Measurements from ENCODE around the gene PLP2. TPM values are rescaled to one million over a fixed set of nuclear protein-coding genes. Genes with fewer than 3 reads are reported as not detected.

The PLP2 gene
- total and polyA plus RNA-seq, 3 experiments from 2014 or later, result 95.2 to 160 (median 98.1) TPM

DNA sequence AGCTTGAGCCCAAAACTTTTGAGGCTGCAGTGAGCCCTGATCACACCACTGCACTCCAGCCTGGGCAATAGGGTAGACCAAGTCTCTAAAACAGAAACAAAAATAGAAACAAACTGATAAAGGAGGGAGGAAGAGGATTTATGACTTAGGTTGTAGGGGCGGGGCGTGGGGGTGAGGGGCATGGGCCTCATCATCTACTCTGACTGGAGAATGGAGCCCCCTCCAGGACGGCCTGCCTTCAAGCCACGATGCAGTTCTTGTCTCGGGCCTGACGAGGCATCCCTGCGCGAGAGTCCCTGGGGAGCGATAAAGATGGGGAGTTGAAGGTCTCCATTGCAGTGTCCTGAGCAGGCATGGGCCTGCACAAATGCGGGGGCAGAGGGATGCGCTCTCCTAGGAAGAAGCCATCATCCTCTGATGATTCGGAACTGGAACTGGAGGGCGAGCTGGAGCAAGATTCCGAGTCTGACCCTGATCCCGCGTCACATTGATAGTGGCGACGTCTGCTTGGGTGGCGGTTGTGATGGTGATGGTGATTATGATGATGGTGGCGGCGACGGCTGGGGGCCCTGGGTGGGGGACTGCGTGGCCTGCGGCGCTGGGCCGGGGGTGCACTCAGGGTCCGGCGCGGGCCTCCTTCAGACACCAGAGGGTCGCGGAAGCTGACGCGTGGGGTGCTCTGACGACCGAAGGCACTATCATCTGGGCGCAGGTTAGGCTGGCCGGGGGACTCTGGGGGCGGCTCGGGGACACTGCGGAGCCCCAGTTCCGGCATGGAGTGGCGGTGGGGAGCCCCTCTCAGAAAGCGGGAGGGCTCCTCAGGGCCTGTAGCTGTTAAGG lies 4.0 kb downstream of the PLP2 start:
- H3K4me3 Mint-ChIP-seq, result peak overlapping the region in 1 of 7 donors; percentile 42
- Histone ChIP-seq H3K4me1 (ENCODE audit: insufficient read depth, low read length) (peaks cover 7% of the 10 kb centered on the region), H3K27me3 (ENCODE audit: insufficient read depth, low read length, poor library complexity, severe bottlenecking) (no peaks in the 10 kb centered on the region), H3K4me3 (ENCODE audit: low read length) (no peak overlapping the region), H3K36me3 (ENCODE audit: insufficient read depth, low read length) (peaks cover 3% of the 10 kb centered on the region), H3K9me3 (ENCODE audit: low read length) (no peaks in the 10 kb centered on the region), H3K27ac (ENCODE audit: low read depth, low read length) (no peak overlapping the region)
- no peak for DNase-seq
- CTCF ChIA-PET, result interaction anchor here (0.7 to 1.4 kb wide), 2 partner anchors 17 to 20 kb away, joined by 3 to 4 read pairs; no protein-coding TSS in a partner anchor
- POLR2A ChIA-PET, result no interaction called here
- peak overlapping the region in 4 of 8 donors; percentile 50 to 82 (median 70) for H3K27ac Mint-ChIP-seq
- H3K27me3 Mint-ChIP-seq, result no peaks in the 10 kb centered on the region
- H3K36me3 Mint-ChIP-seq, result peaks cover 0 to 52% (median 12%) of the 10 kb centered on the region in 3 donors
- H3K4me1 Mint-ChIP-seq, result peaks cover 8 to 15% (median 8%) of the 10 kb centered on the region in 3 donors
- no peaks in the 10 kb centered on the region for H3K9me3 Mint-ChIP-seq

- ChIA-PET CTCF (interaction anchor here (0.7 to 2.1 kb wide), 4 partner anchors 10 to 21 kb away, joined by 3 to 11 read pairs (median 4); no protein-coding TSS in a partner anchor), POLR2A (no interaction called here)
- Histone ChIP-seq H3K27ac (ENCODE audit: low read depth, low read length) (no peak overlapping the region), H3K4me3 (ENCODE audit: low read length) (no peak overlapping the region), H3K27me3 (ENCODE audit: insufficient read depth, low read length, poor library complexity, severe bottlenecking) (no peaks in the 10 kb centered on the region), H3K9me3 (ENCODE audit: low read length) (no peaks in the 10 kb centered on the region), H3K36me3 (ENCODE audit: insufficient read depth, low read length) (peaks cover 3% of the 10 kb centered on the region), H3K4me1 (ENCODE audit: insufficient read depth, low read length) (peaks cover 7% of the 10 kb centered on the region)
- peak overlapping the region in 3 of 7 donors; percentile 18 to 30 (median 24) for H3K4me3 Mint-ChIP-seq
- H3K27me3 Mint-ChIP-seq, result no peaks in the 10 kb centered on the region
- H3K36me3 Mint-ChIP-seq, result peaks cover 0 to 56% (median 12%) of the 10 kb centered on the region in 3 donors
- H3K4me1 Mint-ChIP-seq, result peaks cover 8 to 15% (median 8%) of the 10 kb centered on the region in 3 donors
- DNase-seq, result no peak
- peak overlapping the region in 3 of 8 donors; percentile 47 to 74 (median 70) for H3K27ac Mint-ChIP-seq
- no peaks in the 10 kb centered on the region for H3K9me3 Mint-ChIP-seq
Observed at GRCh38 chrX:49176421-49177326, 5.0 kb downstream of the PLP2 start.

- peaks cover 3% of the 10 kb centered on the region for H3K36me3 ChIP-seq (ENCODE audit: insufficient read depth, low read length)
- Mint-ChIP-seq H3K27ac (peak overlapping the region in 6 of 8 donors; percentile 16 to 82 (median 72)), H3K4me1 (peaks cover 8 to 15% (median 8%) of the 10 kb centered on the region in 3 donors), H3K36me3 (peaks cover 3 to 59% (median 15%) of the 10 kb centered on the region in 3 donors), H3K27me3 (no peaks in the 10 kb centered on the region), H3K9me3 (no peaks in the 10 kb centered on the region), H3K4me3 (no peak overlapping the region)
- CTCF ChIA-PET, result interaction anchor here (1.3 to 2.1 kb wide), 3 partner anchors 11 to 15 kb away, joined by 4 to 11 read pairs (median 5); no protein-coding TSS in a partner anchor
- H3K27me3 ChIP-seq (ENCODE audit: insufficient read depth, low read length, poor library complexity, severe bottlenecking), result no peaks in the 10 kb centered on the region
- DNase-seq, result no peak
- peaks cover 7% of the 10 kb centered on the region for H3K4me1 ChIP-seq (ENCODE audit: insufficient read depth, low read length)
- H3K9me3 ChIP-seq (ENCODE audit: low read length), result no peaks in the 10 kb centered on the region
- H3K4me3 ChIP-seq (ENCODE audit: low read length), result no peak overlapping the region
- POLR2A ChIA-PET, result no interaction called here
- H3K27ac ChIP-seq (ENCODE audit: low read depth, low read length), result no peak overlapping the region
Observed at GRCh38 chrX:49177338-49177833, 5.7 kb downstream of the PLP2 start.

GRCh38 chrX:49177873-49178480 lies 6.3 kb downstream of the PLP2 start:
- no peak for DNase-seq
- peaks cover 3 to 10% (median 4%) of the 10 kb centered on the region in 3 donors for H3K4me1 Mint-ChIP-seq
- CTCF ChIA-PET, result interaction anchor here (1.3 to 2.1 kb wide), 2 partner anchors 12 to 13 kb away, joined by 5 to 11 read pairs; no protein-coding TSS in a partner anchor
- H3K27me3 ChIP-seq (ENCODE audit: insufficient read depth, low read length, poor library complexity, severe bottlenecking), result no peaks in the 10 kb centered on the region
- H3K27ac Mint-ChIP-seq, result peak overlapping the region in 4 of 8 donors; percentile 16 to 82 (median 74)
- no peaks in the 10 kb centered on the region for H3K9me3 ChIP-seq (ENCODE audit: low read length)
- H3K27me3 Mint-ChIP-seq, result no peaks in the 10 kb centered on the region
- H3K36me3 ChIP-seq (ENCODE audit: insufficient read depth, low read length), result peaks cover 3% of the 10 kb centered on the region
- H3K4me3 Mint-ChIP-seq, result no peak overlapping the region
- H3K36me3 Mint-ChIP-seq, result peaks cover 3 to 63% (median 16%) of the 10 kb centered on the region in 3 donors
- H3K27ac ChIP-seq (ENCODE audit: low read depth, low read length), result no peak overlapping the region
- no peaks in the 10 kb centered on the region for H3K9me3 Mint-ChIP-seq
- POLR2A ChIA-PET, result no interaction called here
- no peak overlapping the region for H3K4me3 ChIP-seq (ENCODE audit: low read length)
- peaks cover 2% of the 10 kb centered on the region for H3K4me1 ChIP-seq (ENCODE audit: insufficient read depth, low read length)

DNA sequence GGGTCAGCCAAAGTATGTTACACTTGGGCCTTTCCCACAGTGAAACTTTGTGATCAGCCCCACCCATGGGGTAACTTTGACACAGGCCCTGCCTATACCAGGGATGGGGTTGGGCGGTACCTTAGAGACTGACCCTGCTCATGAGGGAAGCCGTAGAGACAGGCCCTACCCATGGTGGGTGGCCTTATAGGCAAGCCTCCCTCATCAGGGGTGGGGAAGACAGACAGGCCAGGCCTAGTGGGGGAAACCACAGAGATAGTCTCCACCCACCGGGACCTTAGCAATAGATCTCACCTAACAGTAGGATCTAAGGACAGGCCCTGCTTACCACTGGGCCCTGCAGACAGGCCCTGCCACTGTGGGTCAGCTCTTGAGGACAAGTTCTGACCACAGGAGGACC lies 6.8 kb downstream of the PLP2 start:
- Histone ChIP-seq H3K36me3 (ENCODE audit: insufficient read depth, low read length) (no peaks in the 10 kb centered on the region), H3K4me3 (ENCODE audit: low read length) (no peak overlapping the region), H3K27me3 (ENCODE audit: insufficient read depth, low read length, poor library complexity, severe bottlenecking) (no peaks in the 10 kb centered on the region), H3K4me1 (ENCODE audit: insufficient read depth, low read length) (no peaks in the 10 kb centered on the region), H3K9me3 (ENCODE audit: low read length) (no peaks in the 10 kb centered on the region), H3K27ac (ENCODE audit: low read depth, low read length) (no peak overlapping the region)
- ChIA-PET CTCF (no interaction called here), POLR2A (no interaction called here)
- peaks cover 0 to 7% (median 0%) of the 10 kb centered on the region in 3 donors for H3K4me1 Mint-ChIP-seq
- H3K27ac Mint-ChIP-seq, result no peak overlapping the region
- no peaks in the 10 kb centered on the region for H3K27me3 Mint-ChIP-seq
- no peak for DNase-seq
- peaks cover 3 to 64% (median 16%) of the 10 kb centered on the region in 3 donors for H3K36me3 Mint-ChIP-seq
- H3K9me3 Mint-ChIP-seq, result no peaks in the 10 kb centered on the region
- H3K4me3 Mint-ChIP-seq, result peak overlapping the region in 1 of 7 donors; percentile 13

GRCh38 chrX:49179358-49179757 lies 7.7 kb downstream of the PLP2 start:
- Histone ChIP-seq H3K4me1 (ENCODE audit: insufficient read depth, low read length) (no peaks in the 10 kb centered on the region), H3K27ac (ENCODE audit: low read depth, low read length) (no peak overlapping the region), H3K9me3 (ENCODE audit: low read length) (no peaks in the 10 kb centered on the region), H3K36me3 (ENCODE audit: insufficient read depth, low read length) (no peaks in the 10 kb centered on the region), H3K4me3 (ENCODE audit: low read length) (no peak overlapping the region), H3K27me3 (ENCODE audit: insufficient read depth, low read length, poor library complexity, severe bottlenecking) (no peaks in the 10 kb centered on the region)
- Mint-ChIP-seq H3K9me3 (no peaks in the 10 kb centered on the region), H3K36me3 (peaks cover 3 to 60% (median 16%) of the 10 kb centered on the region in 3 donors), H3K4me1 (peaks cover 0 to 12% (median 3%) of the 10 kb centered on the region in 3 donors), H3K4me3 (no peak overlapping the region), H3K27me3 (no peaks in the 10 kb centered on the region), H3K27ac (peak overlapping the region in 1 of 8 donors; percentile 31)
- CTCF ChIA-PET, result interaction anchor here (1.3 to 1.6 kb wide), 2 partner anchors 12 to 16 kb away, joined by 4 to 5 read pairs; no protein-coding TSS in a partner anchor
- no peak for DNase-seq
- POLR2A ChIA-PET, result no interaction called here

DNA sequence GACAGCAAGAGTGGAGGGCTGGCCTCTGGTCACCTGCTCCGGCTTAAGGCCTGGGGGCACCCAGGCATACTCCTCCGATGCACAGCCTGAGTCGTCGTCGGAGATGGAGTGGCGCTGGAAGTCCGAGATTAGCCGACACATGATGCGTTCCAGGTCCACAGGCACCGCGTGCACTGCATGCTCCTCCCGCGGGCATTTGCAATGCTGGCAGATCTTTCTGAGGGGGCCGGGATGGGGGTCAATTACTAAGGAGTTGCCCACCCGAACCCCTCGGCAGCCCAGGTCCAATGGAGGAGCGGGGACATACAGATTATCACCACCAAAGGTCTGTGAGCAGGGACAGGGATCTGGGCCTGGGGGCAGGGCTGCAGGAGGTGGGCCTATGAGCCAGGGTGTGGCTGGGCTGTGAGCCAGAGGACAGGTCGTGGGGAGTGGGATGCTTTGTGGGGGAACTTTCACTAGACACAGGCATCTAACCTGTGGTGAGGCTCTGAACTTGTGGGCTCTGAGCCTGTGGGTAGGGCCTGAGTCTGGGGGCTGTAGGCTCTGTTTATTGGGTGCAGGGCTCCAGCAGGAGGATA lies 12.1 kb downstream of the PLP2 start:
- CTCF ChIA-PET, result interaction anchor here (0.7 kb wide), 1 partner anchor 17 kb away, joined by 3 read pairs; no protein-coding TSS in a partner anchor
- peaks cover 7 to 18% (median 10%) of the 10 kb centered on the region in 3 donors for H3K4me1 Mint-ChIP-seq
- peak overlapping the region in 1 of 8 donors; percentile 54 for H3K27ac Mint-ChIP-seq
- no peaks in the 10 kb centered on the region for H3K9me3 ChIP-seq (ENCODE audit: low read length)
- no peak overlapping the region for H3K27ac ChIP-seq (ENCODE audit: low read depth, low read length)
- no peak for DNase-seq
- POLR2A ChIA-PET, result no interaction called here
- no peaks in the 10 kb centered on the region for H3K36me3 ChIP-seq (ENCODE audit: insufficient read depth, low read length)
- H3K4me3 ChIP-seq (ENCODE audit: low read length), result no peak overlapping the region
- peaks cover 7% of the 10 kb centered on the region for H3K4me1 ChIP-seq (ENCODE audit: insufficient read depth, low read length)
- H3K4me3 Mint-ChIP-seq, result peak overlapping the region in 4 of 7 donors; percentile 25 to 72 (median 50)
- H3K36me3 Mint-ChIP-seq, result peaks cover 3 to 27% (median 12%) of the 10 kb centered on the region in 3 donors
- no peaks in the 10 kb centered on the region for H3K27me3 ChIP-seq (ENCODE audit: insufficient read depth, low read length, poor library complexity, severe bottlenecking)
- no peaks in the 10 kb centered on the region for H3K9me3 Mint-ChIP-seq
- peaks cover 0 to 4% of the 10 kb centered on the region in 2 donors for H3K27me3 Mint-ChIP-seq
